HG03378 (cell line): ENCODE data around the gene NPNT.

Experiments
- ATAC-seq: cut with Tn5 transposase; IDR thresholded peaks from one replicate; pipeline ENCODE4 v1.9.1; 2021; ENCODE audit warnings: mild to moderate bottlenecking, moderate library complexity; ENCODE audit not compliant: unreplicated experiment

NPNT gene

DNA sequence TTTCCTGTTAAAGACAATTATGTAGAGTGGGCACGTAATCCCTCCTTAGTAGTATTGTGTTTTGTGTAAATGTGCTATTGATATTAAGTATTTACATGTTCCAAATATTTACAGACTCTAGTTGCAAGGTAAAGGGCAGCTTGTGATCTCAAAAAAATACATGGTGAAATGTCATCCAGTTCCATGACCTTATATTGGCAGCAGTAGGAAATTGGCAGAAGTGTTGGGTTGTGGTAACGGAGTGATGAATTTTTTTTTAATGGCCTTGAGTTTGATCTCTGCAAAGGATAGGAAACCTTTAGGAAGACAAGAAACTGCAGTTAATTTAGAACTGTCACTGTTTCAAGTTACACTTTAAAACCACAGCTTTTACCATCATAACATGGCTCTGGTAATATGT lies 74.3 kb downstream of the NPNT start:
- no peak for ATAC-seq

DNA sequence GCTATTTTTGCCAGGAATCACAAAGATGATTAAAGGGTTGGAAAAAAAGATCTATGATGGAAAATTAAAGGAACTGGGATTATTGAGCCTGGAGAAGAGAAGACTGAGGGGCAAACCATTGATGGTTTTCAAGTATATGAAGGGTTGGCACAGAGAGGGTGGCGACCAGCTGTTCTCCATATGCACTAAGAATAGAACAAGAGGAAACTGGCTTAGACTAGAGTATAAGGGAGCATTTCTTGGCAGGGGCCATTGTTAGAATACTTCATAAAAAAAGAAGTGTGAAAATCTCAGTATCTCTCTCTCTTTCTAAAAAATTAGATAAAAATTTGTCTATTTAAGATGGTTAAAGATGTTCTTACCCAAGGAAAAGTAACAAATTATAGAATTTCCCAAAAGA lies 75.1 kb downstream of the NPNT start:
- no peak for ATAC-seq

GRCh38 chr4:105971036-105971435 lies 75.8 kb downstream of the NPNT start:
- no peak for ATAC-seq

GRCh38 chr4:105972946-105973621 lies 77.8 kb downstream of the NPNT start:
- ATAC-seq, result no peak

DNA sequence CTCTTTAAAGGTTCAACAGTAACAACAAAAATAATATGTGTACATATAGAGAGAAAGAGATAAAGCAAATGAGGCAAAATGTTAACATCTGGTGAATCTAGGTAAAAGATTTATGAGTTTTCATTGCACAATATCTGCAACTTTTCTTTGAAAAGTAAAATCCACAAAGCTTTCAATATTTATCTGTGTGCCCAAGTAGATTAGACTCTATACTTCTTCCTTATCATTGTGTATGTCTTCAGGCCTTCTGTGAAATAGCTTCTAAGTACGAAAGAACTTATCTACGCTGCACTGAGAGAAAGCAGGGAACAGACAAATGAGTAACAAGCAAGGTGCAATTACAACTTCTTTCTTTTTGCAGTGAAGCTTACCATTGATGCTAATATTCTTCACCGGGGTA lies 81.6 kb downstream of the NPNT start:
- no peak for ATAC-seq

- ATAC-seq, result no peak
Observed at GRCh38 chr4:105978684-105979296, 83.5 kb downstream of the NPNT start.

GRCh38 chr4:105979506-105979905 lies 84.2 kb downstream of the NPNT start:
- no peak for ATAC-seq

- no peak for ATAC-seq
Observed at GRCh38 chr4:105988671-105989070, 93.4 kb downstream of the NPNT start.

- ATAC-seq, result no peak
Observed at GRCh38 chr4:105989485-105990242, 94.4 kb downstream of the NPNT start.

- no peak for ATAC-seq
Observed at GRCh38 chr4:105990933-105991332, 95.7 kb downstream of the NPNT start.

- no peak for ATAC-seq
Observed at GRCh38 chr4:105991726-105992125, 96.5 kb downstream of the NPNT start.

DNA sequence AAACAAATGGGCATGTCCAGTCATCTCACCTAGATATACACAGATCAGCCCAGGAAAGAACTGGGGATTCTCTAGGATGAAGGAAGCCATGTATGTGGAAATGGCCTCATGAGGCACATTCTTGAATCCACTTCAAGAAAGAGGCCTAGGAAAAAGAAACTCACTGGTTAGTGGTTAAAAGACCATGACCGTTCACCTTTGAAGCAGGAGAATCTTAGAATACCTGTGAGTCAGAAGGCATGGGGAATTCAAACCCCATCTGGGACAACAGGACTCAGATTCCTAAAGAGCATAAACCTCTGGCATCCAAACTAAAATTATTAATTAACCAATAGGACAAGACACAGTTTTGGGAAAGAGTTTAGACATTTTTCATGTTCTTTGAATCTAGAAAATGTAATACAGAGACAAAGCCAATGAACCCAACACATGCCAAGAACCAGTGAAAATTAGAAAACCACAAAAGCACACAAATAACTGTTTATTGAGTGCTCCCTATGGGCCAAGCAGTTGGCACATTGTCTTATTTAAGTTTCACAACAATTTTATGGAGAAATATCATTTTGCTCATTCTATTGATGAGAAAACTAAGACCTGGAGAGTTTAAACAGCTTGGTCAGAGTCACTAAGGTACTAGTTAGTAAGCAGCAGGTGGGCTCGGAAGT lies 97.5 kb downstream of the NPNT start:
- ATAC-seq, result no peak

- no peak for ATAC-seq
Observed at GRCh38 chr4:105994061-105994460, 98.8 kb downstream of the NPNT start.

DNA sequence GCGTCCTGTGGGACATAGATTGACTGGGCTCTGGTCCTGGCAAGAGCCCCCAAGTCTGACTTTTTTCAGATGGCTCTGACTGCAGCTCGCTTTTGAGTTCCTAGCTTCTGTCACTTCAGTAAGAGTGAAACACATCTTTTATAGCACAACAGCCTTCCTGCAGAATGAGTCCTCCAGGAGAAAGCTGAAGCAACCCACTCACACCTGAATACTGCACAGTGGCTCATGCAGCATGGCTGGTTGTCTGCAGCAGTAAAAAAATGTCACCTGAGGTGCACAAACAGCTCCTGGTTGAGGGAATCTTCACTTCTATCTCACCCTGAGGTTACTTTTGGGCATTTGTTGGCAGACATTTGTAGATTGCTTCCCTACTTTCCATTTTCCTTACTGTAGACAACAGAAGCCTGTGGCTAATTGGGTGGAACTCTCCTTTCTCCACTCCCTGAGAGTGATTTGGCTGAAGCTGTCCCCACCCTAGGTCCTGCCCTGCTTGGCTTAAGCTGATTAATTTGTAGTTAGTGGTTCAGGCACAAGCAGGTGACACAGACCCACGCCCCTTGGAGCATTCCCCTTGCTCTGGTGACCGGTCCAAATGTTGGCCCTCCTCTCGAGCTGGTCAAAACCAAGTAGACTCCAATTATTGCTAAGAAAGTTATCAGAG lies 99.7 kb downstream of the NPNT start:
- ATAC-seq, result no peak

DNA sequence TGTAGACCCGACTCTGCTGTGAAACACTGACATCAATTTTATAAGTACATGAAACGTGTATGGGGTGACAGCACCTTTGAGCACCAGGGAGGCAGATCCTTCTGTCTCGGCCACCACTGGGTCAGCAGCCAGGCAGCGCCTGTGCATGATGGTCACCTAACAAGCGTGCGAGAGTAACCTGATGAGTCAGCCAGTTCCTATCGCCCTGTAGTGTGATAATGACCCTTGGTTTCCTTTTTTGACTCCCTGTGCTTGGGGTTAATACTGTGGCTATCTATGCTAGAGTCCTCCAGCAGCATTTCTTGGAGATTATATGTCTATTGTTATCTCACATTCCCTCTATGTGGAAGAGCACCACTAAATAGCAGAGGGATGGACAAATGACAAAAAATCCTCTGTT lies 101.6 kb downstream of the NPNT start:
- no peak for ATAC-seq

DNA sequence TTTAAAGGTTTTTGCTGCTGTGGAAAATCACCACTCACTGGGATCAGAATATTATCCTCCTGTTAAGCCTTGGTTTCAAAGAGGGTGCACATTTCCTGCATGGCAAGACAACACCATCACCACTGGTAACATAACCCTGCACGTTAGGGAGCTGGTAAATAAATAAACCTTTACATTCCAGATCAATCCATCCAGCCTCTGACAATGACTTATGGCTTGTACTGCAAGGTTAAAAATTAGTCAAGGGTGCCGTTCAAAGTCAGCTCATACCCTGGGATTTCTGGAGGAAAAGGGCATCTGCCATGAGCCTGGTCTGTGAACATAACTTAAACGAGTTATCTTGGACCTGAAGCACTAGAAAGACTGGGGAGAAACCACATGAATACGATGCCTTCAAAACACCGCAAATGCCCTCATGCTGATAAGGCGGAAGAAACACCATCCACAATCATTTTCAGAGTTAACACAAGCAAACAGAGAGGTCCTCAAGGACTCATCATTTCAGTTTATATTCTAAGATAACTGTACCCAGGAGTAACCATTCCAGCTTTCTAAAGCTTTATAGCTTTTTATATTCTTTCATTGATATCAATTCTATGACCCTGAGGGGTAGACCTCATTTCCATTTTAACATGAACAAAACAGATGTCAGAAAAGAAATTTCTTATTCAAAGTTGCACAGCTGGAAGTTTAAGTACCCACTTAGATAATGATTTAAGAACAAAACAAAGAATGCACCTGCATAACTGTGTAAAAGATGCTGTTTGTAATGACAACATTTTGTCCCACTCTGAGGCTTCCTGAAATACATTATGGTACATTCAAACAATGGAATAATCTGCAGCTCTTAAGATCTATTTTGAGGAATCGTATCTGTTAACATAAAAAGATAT lies 103.1 kb downstream of the NPNT start:
- ATAC-seq, result no peak

DNA sequence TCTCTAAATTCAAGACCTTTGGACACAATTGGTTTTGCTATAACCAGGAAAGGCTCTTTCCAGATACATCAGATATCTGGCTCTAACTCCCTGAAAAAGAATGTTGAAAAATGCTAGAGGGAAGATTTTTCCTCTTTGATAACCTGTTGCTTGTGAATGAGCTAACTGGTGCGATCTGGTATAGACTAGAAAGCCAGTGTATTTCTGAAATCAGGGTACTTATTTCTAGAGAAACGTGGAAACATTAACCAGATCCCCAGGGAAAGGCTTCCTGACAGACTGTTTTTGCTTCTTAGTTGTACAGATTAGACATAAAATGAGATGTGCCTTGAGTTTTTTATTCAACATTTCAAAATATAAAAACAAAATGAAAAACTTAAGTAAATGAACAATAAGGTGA lies 107.7 kb downstream of the NPNT start:
- ATAC-seq, result no peak

- no peak for ATAC-seq
Observed at GRCh38 chr4:106010761-106011160, 115.5 kb downstream of the NPNT start.

- no peak for ATAC-seq
Observed at GRCh38 chr4:106011387-106011786, 116.1 kb downstream of the NPNT start.

DNA sequence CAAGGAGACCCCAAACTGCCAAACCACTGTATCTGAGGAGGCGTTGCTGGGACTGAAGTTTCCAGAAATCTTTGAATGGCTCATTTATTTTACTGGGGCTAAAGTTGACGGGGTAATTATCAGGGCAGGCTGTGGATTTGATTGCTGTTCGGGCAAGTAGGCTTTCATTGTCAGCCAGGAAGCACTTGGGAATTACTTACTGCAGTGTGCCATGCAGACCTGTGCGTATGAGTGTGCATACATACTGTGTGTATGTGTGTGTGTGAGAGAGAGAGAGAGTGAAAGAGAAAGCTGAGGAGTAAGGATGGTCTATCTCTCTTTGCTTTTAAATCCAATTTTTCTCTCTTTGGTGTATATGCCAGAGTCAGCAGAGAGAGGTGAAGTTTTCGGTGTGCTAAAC lies 122.7 kb downstream of the NPNT start:
- ATAC-seq, result no peak
